NB4 (cell line): Measurements from ENCODE around the gene LINC01488.

Experiments used
- DNase-seq: peaks from one replicate; pipeline ENCODE4 v3.0.0; 2010; ENCODE audit warnings: low read depth
- H3K4me3 ChIP-seq: one replicate; pipeline ENCODE4 v1.5.1; 2011; ENCODE audit warnings: mild to moderate bottlenecking, low read depth, low read length, moderate library complexity
- MYC ChIP-seq: IDR thresholded peaks from 2 replicates; pipeline ENCODE4 v1.6.1; 2011; ENCODE audit warnings: low read depth, low read length
- POLR2A ChIP-seq: IDR thresholded peaks from 2 replicates; pipeline ENCODE4 v1.6.1; 2011; ENCODE audit warnings: mild to moderate bottlenecking; ENCODE audit not compliant: insufficient read length; ENCODE audit errors: extremely low read depth
- TF ChIP-seq, protein P1 (sequence below): IDR thresholded peaks from 2 replicates; pipeline ENCODE4 v1.6.1; 2011; ENCODE audit warnings: low read depth, low read length
- TF ChIP-seq, protein P2 (sequence below): IDR thresholded peaks from one replicate; pipeline ENCODE4 v1.5.1; 2012; ENCODE audit warnings: low read depth, low read length

The LINC01488 gene

DNA sequence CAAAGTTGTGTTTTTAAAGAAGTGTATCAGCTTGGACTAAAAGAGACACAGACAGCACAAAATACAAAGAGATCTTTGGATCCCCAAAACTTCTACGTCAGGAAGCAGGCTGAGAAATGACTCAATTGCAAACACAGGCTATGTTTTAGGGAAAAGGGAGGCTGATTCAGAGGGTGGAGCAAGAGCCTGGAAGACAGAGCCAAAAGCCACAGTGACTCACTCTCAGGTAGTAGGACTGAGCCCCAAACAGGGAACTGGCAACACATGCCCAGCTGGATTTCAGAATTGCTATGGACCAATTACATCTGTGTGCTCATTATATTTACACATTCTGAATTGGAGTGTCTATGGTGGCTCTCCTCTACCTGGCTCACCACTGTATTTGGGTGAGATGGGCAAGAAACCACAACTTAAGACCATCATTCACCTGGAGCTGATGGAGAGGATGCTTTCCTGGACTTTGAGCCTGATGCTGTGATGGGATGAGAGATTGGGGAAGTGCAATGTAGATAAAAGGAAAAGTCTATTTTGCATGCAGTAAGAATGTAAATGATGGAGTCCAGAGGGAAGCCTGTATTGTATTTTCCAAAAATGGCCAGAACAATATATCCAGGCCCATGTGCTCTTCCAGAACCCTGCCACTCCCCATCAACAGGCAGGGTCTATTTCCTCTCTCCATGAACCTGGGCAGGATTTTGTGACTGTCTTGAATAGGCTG lies 20.8 kb upstream of the LINC01488 start:
- no peak overlapping the region for H3K4me3 ChIP-seq
- DNase-seq = peak; percentile 39
- TF ChIP-seq, protein P1, sequence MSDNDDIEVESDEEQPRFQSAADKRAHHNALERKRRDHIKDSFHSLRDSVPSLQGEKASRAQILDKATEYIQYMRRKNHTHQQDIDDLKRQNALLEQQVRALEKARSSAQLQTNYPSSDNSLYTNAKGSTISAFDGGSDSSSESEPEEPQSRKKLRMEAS = no peak
- TF ChIP-seq POLR2A = no peak
- TF ChIP-seq, protein P2, sequence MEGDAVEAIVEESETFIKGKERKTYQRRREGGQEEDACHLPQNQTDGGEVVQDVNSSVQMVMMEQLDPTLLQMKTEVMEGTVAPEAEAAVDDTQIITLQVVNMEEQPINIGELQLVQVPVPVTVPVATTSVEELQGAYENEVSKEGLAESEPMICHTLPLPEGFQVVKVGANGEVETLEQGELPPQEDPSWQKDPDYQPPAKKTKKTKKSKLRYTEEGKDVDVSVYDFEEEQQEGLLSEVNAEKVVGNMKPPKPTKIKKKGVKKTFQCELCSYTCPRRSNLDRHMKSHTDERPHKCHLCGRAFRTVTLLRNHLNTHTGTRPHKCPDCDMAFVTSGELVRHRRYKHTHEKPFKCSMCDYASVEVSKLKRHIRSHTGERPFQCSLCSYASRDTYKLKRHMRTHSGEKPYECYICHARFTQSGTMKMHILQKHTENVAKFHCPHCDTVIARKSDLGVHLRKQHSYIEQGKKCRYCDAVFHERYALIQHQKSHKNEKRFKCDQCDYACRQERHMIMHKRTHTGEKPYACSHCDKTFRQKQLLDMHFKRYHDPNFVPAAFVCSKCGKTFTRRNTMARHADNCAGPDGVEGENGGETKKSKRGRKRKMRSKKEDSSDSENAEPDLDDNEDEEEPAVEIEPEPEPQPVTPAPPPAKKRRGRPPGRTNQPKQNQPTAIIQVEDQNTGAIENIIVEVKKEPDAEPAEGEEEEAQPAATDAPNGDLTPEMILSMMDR = no peak
- TF ChIP-seq MYC = no peak

- TF ChIP-seq POLR2A = no peak
- TF ChIP-seq, protein P2 = no peak
- TF ChIP-seq MYC = no peak
- TF ChIP-seq, protein P1 = no peak
- DNase-seq = no peak
- no peak overlapping the region for H3K4me3 ChIP-seq
Measured at GRCh38 chr11:69461272-69461962, 20.0 kb upstream of the LINC01488 start.

DNA sequence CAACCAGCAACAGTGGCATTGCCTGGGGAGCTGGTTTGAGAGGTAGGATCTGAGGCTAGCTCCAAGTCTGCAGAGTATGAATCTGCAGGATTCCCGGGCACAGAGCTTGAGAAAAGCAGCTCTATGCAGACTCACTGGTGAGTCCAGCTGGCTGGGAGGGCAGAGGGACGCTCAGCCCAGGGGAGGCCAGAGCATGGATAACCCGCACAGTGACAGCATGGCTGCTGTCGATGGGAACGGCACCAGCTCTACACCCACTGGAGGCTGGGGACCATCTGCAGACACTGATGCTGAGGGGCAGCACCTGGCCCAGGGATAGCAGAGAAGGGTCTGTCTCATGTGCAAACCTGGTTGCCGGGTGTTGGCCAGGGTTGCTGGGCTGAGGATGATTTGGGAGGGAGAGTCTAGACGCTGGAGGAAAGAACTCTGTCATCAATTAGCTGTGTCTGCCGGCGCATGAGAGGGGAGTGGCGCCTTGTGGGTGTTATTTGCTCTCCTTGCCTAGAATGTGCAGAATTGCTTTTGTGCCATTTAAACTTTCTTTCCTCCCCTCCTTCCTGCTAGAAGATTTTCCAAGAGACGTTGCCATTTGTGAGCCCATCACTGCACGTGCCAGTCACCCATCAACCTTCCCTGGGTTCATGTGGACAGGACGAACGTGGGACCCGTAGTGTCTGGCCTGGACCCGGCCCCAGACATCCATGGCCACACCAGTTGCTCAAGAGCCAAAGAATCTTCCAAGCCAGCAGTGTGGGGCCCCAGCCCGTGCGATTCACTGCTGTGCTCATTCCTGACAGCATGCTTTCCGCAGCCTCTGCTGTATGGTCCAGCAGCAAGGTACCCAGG lies 19.1 kb upstream of the LINC01488 start:
- H3K4me3 ChIP-seq = no peak overlapping the region
- no peak for DNase-seq
- no peak for TF ChIP-seq POLR2A
- TF ChIP-seq, protein P2 = no peak
- no peak for TF ChIP-seq MYC
- TF ChIP-seq, protein P1 = no peak

GRCh38 chr11:69463181-69463994 lies 18.1 kb upstream of the LINC01488 start:
- DNase-seq = peak; percentile 20
- TF ChIP-seq, protein P1 = no peak
- TF ChIP-seq POLR2A = no peak
- TF ChIP-seq, protein P2 = no peak
- no peak for TF ChIP-seq MYC
- no peak overlapping the region for H3K4me3 ChIP-seq
